WI38 (cell line): ENCODE data around the gene CCDC171.
"Not testable (repeated sequence)": the region's sequence is repeated elsewhere in the genome, so short reads cannot be mapped to it uniquely, and the experiment has no call there.

Source experiments
- H3K4me3 ChIP-seq: 2 replicates; pipeline ENCODE4 v1.5.1; 2011; ENCODE audit warnings: low read depth, mild to moderate bottlenecking, control low read depth, low read length
- CTCF ChIP-seq: IDR thresholded peaks from 2 replicates; pipeline ENCODE4 v1.5.1; 2012; ENCODE audit warnings: low read depth, mild to moderate bottlenecking, control low read depth, low read length

The CCDC171 gene

GRCh38 chr9:15570769-15571168, 17.9 kb downstream of the CCDC171 start:
- no peak for TF ChIP-seq CTCF
- no peak overlapping the region for H3K4me3 ChIP-seq

GRCh38 chr9:15572200-15572770, 19.4 kb downstream of the CCDC171 start:
- no peak for TF ChIP-seq CTCF
- H3K4me3 ChIP-seq: no peak overlapping the region

GRCh38 chr9:15576350-15577050, 23.7 kb downstream of the CCDC171 start:
- H3K4me3 ChIP-seq: no peak overlapping the region
- TF ChIP-seq CTCF: no peak

GRCh38 chr9:15578714-15579113, 25.9 kb downstream of the CCDC171 start:
- no peak for TF ChIP-seq CTCF
- no peak overlapping the region for H3K4me3 ChIP-seq

- no peak for TF ChIP-seq CTCF
- H3K4me3 ChIP-seq: no peak overlapping the region
Observed at GRCh38 chr9:15584379-15584778, 31.5 kb downstream of the CCDC171 start.

GRCh38 chr9:15592317-15592716, 39.5 kb downstream of the CCDC171 start:
- TF ChIP-seq CTCF: no peak
- H3K4me3 ChIP-seq: no peak overlapping the region

- not testable (repeated sequence) for H3K4me3 ChIP-seq
Observed at GRCh38 chr9:15592940-15593339, 40.1 kb downstream of the CCDC171 start.

GRCh38 chr9:15600666-15601330, 48.0 kb downstream of the CCDC171 start:
- not testable (repeated sequence) for H3K4me3 ChIP-seq
